ENCODE data around the gene TRIM16.
"Not testable (repeated sequence)": the region's sequence is repeated elsewhere in the genome, so short reads cannot be mapped to it uniquely, and the experiment has no call there.

GRCh38 chr17:15683135-15683534, 976 bp downstream of the TRIM16 start:
- TF ChIP-seq, protein P1, sequence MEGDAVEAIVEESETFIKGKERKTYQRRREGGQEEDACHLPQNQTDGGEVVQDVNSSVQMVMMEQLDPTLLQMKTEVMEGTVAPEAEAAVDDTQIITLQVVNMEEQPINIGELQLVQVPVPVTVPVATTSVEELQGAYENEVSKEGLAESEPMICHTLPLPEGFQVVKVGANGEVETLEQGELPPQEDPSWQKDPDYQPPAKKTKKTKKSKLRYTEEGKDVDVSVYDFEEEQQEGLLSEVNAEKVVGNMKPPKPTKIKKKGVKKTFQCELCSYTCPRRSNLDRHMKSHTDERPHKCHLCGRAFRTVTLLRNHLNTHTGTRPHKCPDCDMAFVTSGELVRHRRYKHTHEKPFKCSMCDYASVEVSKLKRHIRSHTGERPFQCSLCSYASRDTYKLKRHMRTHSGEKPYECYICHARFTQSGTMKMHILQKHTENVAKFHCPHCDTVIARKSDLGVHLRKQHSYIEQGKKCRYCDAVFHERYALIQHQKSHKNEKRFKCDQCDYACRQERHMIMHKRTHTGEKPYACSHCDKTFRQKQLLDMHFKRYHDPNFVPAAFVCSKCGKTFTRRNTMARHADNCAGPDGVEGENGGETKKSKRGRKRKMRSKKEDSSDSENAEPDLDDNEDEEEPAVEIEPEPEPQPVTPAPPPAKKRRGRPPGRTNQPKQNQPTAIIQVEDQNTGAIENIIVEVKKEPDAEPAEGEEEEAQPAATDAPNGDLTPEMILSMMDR (IDR thresholded peaks at IDR 0.05; ENCODE audit: insufficient read depth, low read length, poor library complexity, severe bottlenecking) = not testable (repeated sequence)
- TF ChIP-seq EZH2phosphoT487 (conservative IDR thresholded peaks at IDR 0.05; ENCODE audit: low read length) = not testable (repeated sequence)

Measured in SU-DHL-6 (cell line).